ENCODE results near the gene MAPKAP1.

The MAPKAP1 gene

DNA sequence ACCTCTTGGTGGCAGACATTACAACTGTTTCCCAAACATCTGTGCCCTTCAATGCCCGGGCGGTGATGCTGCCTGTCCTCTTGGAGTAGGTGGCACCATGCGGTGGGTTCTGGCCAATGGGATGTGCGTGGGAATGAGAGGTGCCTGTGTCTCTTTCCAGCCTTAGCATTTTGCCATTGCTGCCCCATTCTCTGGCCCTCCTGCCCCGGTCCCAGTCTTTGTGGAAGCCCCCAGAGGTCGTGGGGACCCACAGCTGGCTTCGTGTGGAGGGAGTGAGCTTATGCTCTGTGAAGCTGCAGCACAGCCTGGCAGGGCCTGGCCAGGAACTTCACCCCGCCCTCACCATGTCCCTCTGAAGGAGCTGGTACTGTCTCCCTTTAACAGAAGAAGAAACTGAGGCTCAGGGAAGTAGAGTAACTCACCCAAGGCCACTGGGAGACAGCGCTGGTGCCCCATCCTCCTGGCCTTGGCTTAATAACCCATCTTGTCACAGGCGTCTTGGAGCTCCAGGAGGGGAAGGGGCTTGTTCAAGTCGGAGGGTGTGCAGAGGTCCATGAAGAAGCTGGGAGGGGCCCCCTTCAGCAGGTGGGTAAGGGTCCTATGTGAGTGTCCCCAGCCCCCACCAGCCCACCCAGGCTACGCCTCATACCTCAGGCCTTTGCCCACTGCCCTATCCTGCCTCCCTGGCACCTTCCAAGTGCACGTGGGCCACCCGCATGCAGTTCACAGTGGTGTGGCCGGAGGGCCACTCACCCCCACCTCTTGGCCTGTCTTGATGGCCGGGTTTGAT lies 271.8 kb downstream of the MAPKAP1 start:
- H3K4me1 ChIP-seq (ENCODE audit: control insufficient read depth, low read depth, low read length), result no peaks in the 10 kb centered on the region
- no peaks in the 10 kb centered on the region for H3K27me3 ChIP-seq (ENCODE audit: control insufficient read depth, insufficient read depth, low read length)
- H3K4me3 ChIP-seq (ENCODE audit: low read length), result no peak overlapping the region
- H3K9me3 ChIP-seq (ENCODE audit: control insufficient read depth, low read depth, low read length), result no peaks in the 10 kb centered on the region
- no peak overlapping the region for H3K27ac ChIP-seq (ENCODE audit: low read length)
- no peak overlapping the region for H3K9ac ChIP-seq (ENCODE audit: low read length)
- H3K36me3 ChIP-seq (ENCODE audit: control insufficient read depth, low read depth, low read length), result no peaks in the 10 kb centered on the region

DNA sequence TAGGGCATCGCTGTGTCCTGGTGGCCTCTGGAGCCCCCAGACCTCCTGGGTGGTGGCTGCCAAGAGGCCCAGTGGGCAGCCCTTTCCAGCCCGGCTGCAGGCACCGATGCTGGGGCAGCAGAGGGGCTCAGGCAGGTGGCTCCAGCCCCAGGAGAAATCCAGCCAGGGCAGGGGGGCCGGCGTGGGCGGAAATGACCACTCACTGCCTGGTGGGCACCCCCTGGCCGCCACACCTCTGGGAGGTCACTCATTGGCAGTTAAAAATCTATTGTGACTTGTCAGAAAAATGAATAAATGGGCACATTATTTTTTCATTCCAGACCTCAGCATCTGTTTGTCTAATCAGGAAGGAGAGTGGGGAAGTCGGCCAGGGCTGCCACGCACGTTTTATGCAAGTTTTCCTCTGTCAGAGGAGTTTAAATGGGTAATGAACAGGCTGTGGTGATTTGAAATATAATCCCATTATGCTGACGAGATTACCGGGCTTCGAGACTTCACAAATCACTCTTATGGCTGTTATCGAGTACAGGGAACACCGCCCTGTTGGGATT lies 273.5 kb downstream of the MAPKAP1 start:
- no peaks in the 10 kb centered on the region for H3K4me1 ChIP-seq (ENCODE audit: control insufficient read depth, low read depth, low read length)
- no peaks in the 10 kb centered on the region for H3K9me3 ChIP-seq (ENCODE audit: control insufficient read depth, low read depth, low read length)
- no peak overlapping the region for H3K27ac ChIP-seq (ENCODE audit: low read length)
- H3K9ac ChIP-seq (ENCODE audit: low read length), result no peak overlapping the region
- H3K4me3 ChIP-seq (ENCODE audit: low read length), result no peak overlapping the region
- no peaks in the 10 kb centered on the region for H3K27me3 ChIP-seq (ENCODE audit: control insufficient read depth, insufficient read depth, low read length)
- no peaks in the 10 kb centered on the region for H3K36me3 ChIP-seq (ENCODE audit: control insufficient read depth, low read depth, low read length)

DNA sequence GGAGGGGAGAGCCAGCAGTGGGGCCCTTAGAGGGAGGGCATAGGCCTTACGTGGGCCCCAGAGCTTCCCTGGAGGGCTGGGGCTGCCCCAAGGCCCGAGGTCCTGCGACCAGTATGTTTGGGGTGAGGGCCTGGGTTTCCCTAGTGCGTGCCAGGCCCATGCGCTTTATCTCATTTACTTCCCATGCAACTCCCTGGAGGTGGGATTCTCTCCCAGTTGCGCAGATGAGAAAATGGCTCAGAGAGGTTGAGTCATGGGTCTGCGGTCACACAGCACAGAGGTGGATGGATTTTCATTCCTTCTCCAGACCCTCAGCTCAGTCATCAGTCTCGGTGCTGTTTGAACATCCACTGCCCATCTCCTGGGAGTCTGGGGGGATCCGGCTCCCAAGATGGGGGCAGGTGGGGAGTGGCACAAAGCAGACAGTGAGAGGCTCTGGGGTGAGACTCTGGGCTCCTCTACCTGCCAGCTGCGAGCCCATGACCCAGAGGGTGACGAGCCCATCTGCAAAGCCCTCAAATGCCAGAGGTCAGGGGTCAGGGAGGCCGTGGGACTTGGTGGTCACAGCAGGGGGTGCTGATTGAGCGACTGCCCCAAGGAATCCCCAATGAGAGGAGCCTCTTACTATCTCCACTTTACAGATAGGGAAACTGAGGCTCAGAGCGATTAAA lies 274.2 kb downstream of the MAPKAP1 start:
- no peaks in the 10 kb centered on the region for H3K4me1 ChIP-seq (ENCODE audit: control insufficient read depth, low read depth, low read length)
- no peak overlapping the region for H3K27ac ChIP-seq (ENCODE audit: low read length)
- H3K27me3 ChIP-seq (ENCODE audit: control insufficient read depth, insufficient read depth, low read length), result no peaks in the 10 kb centered on the region
- no peaks in the 10 kb centered on the region for H3K9me3 ChIP-seq (ENCODE audit: control insufficient read depth, low read depth, low read length)
- H3K9ac ChIP-seq (ENCODE audit: low read length), result no peak overlapping the region
- no peak overlapping the region for H3K4me3 ChIP-seq (ENCODE audit: low read length)
- H3K36me3 ChIP-seq (ENCODE audit: control insufficient read depth, low read depth, low read length), result no peaks in the 10 kb centered on the region

DNA sequence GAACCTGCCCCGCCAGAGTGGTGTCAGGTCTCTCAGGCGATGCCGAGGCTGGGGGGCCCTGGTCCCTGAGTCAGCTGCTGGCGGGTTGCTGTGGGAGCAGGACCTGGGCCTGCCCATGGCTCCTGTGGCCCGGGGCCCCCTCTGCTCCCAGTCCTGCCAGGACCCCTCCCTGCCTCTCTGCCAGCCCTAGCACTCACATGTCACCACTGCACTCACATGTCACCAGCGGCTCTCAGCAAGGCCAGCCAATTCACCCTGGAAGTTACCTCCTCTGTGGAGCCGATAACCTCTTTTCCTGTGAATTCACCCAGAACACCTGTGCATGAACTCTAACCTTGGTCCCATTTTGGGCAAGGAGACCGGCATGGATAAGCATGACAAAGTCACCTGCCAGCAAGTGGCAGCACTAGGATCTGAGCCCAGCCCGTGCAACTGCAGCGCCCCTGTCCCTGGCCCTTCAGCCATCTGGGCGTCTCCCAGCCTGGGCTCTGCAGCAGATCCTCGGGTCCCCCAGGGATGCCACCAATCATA lies 275.2 kb downstream of the MAPKAP1 start:
- Histone ChIP-seq H3K27ac (ENCODE audit: low read length) (no peak overlapping the region), H3K27me3 (ENCODE audit: control insufficient read depth, insufficient read depth, low read length) (no peaks in the 10 kb centered on the region), H3K36me3 (ENCODE audit: control insufficient read depth, low read depth, low read length) (no peaks in the 10 kb centered on the region), H3K4me3 (ENCODE audit: low read length) (no peak overlapping the region), H3K4me1 (ENCODE audit: control insufficient read depth, low read depth, low read length) (no peaks in the 10 kb centered on the region), H3K9ac (ENCODE audit: low read length) (no peak overlapping the region), H3K9me3 (ENCODE audit: control insufficient read depth, low read depth, low read length) (no peaks in the 10 kb centered on the region)

DNA sequence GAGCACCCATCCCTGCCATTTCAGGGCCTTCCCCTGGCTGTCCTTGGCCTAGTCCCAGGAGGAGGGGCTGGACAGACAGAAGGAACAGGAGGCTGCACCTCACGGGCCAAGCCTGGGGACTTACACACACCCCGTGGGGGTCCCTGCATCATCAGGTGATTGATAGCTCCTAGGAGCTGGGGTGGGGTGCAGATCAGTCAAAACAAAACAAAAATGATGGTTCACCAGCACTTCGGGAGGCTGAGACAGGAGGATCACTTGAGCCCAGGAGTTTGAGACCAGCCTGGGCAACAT lies 276.0 kb downstream of the MAPKAP1 start:
- Histone ChIP-seq H3K4me3 (ENCODE audit: low read length) (no peak overlapping the region), H3K4me1 (ENCODE audit: control insufficient read depth, low read depth, low read length) (no peaks in the 10 kb centered on the region), H3K9me3 (ENCODE audit: control insufficient read depth, low read depth, low read length) (no peaks in the 10 kb centered on the region), H3K36me3 (ENCODE audit: control insufficient read depth, low read depth, low read length) (no peaks in the 10 kb centered on the region), H3K9ac (ENCODE audit: low read length) (no peak overlapping the region), H3K27me3 (ENCODE audit: control insufficient read depth, insufficient read depth, low read length) (no peaks in the 10 kb centered on the region), H3K27ac (ENCODE audit: low read length) (no peak overlapping the region)

DNA sequence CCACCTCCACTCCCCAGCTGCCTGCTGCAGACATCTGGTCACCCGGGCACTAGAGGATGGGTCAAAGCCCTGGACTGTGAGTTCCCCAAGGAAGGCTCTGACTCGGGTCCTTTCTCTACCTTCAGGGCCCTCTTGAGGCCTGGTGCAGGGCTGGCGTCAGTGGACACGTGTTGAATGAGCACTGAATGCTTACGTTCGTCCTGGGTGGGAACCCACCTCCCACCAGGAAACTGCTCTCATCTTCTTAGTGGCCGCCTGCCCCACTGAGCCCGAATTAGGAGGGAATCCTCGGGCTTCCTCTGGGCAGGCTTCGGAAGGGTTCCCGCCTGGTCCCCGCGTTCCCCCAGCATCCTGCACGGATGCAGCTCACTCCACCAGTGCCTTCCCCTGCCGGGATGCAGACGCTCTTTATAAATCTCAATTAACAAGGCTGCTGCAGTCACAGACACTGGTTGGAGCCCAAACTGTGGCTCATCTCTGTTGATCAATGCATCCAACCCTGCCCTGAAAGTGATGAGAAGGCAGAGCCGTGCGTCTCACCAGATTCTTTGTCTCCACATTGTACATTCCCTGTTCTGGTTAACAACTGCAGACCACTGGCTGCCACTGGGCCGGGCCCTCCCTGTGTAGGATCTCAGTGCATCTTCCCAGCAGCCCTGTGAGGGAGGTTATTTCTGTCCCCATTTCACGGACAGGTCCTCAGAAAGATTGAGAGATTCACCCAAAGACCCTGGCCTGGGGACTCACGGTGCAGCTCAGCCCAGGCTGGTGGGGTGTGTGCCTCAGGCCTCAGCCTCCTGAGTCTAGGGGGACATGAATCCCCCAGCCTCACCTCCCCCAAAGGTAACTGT lies 276.6 kb downstream of the MAPKAP1 start:
- Histone ChIP-seq H3K27ac (ENCODE audit: low read length) (no peak overlapping the region), H3K9ac (ENCODE audit: low read length) (no peak overlapping the region), H3K36me3 (ENCODE audit: control insufficient read depth, low read depth, low read length) (no peaks in the 10 kb centered on the region), H3K4me3 (ENCODE audit: low read length) (no peak overlapping the region), H3K4me1 (ENCODE audit: control insufficient read depth, low read depth, low read length) (no peaks in the 10 kb centered on the region), H3K27me3 (ENCODE audit: control insufficient read depth, insufficient read depth, low read length) (no peaks in the 10 kb centered on the region), H3K9me3 (ENCODE audit: control insufficient read depth, low read depth, low read length) (no peaks in the 10 kb centered on the region)

DNA sequence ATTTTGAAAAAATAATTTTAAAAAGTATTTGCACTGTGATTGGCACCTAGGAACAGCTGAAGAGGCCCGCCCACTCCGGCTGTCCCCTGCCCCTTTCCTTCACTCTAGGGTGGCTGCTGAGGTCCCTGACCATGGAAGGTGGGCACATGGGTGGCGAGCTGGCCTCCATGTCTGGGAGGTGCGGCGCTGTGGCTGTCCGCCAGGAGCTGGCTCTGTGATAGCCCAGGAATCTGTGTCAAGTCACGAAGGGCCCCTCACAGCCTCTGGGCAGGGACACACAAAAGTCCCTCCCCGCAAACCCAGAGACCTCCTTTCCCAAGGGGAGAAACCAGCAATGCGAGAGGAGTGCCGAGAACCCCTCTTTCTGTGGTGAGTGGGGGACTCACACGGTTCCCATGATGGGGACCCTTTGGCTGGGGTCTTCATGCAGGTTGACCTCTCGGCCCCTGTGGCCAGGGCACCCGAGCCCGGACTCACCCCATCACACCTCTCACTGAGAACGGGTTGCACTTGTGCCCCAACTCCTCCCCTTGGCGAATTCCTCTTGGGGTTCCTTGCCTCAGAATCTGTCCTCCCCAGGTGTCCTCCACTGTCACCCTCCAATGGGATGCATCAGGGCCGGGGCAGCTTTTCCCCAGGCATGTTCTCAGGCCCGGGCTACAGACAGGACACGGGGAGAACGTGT lies 277.4 kb downstream of the MAPKAP1 start:
- H3K4me1 ChIP-seq (ENCODE audit: control insufficient read depth, low read depth, low read length), result no peaks in the 10 kb centered on the region
- no peak overlapping the region for H3K9ac ChIP-seq (ENCODE audit: low read length)
- no peak overlapping the region for H3K27ac ChIP-seq (ENCODE audit: low read length)
- no peak overlapping the region for H3K4me3 ChIP-seq (ENCODE audit: low read length)
- no peaks in the 10 kb centered on the region for H3K9me3 ChIP-seq (ENCODE audit: control insufficient read depth, low read depth, low read length)
- no peaks in the 10 kb centered on the region for H3K27me3 ChIP-seq (ENCODE audit: control insufficient read depth, insufficient read depth, low read length)
- no peaks in the 10 kb centered on the region for H3K36me3 ChIP-seq (ENCODE audit: control insufficient read depth, low read depth, low read length)

DNA sequence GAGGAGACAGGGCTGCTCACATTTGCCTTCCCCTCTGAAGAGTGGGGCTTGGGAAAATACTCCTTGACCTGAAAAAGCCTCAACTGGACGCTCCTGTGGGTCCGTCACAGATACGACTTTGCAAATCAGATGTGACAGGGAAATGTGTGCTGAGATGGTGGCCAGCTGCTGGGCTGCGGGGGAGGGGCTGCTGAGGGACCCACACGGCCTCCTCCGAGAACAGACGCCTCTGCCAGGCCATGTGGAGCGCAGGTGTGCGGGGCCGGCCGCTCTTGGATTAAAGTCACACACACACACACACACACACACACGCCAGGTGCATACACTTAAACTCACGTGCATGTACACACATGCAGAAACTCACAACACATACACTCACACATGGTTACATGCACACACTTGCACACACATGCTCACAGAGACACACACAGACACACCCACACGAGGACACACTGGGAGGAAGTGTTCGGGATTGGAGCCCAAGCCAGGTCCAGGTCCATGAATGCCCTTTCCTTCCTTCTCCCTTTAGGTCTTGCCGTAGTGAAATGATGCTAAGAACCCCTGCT lies 278.0 kb downstream of the MAPKAP1 start:
- Histone ChIP-seq H3K27ac (ENCODE audit: low read length) (no peak overlapping the region), H3K9ac (ENCODE audit: low read length) (no peak overlapping the region)

DNA sequence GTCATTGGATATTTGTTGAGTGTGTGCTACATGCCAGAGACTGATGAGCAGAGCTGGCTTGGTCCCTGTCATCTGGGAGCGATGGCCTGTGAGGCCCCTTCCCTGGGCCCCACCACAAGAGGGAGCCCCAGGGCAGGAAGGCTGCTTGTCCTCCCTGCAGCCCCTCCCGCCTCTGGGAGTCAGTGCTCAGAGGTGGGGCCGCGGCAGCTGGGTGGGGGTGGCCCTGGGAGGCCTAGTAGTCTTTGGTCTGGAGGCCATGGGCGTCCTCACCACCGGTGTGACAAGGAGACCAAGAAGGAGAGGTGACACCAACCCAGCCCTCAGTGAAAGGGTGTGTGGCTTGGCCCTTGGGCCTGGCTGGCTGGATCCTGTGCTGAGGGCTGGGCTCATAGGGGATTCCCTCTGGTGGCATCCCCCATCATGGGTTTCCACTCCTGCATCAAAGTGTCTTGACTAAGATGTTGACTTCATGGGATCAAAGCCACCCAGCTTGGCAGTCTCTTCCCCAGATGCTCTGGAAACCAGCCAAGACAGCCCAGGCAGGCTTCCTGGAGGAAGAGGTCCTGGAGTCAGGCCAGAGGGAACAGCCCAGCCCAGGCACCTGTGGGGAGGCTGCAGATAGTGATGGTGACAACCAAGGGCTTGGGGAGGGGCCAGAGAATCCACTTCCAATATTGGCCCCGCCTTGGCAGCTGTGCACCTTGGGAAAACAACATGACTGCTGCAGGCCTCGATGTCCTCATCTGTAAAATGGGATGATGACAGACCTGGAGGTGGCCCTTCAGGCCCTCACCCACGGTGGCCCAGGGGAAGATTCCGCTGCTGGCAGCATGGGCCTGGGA lies 278.7 kb downstream of the MAPKAP1 start:
- Histone ChIP-seq H3K4me1 (ENCODE audit: control insufficient read depth, low read depth, low read length) (no peaks in the 10 kb centered on the region), H3K9me3 (ENCODE audit: control insufficient read depth, low read depth, low read length) (no peaks in the 10 kb centered on the region), H3K36me3 (ENCODE audit: control insufficient read depth, low read depth, low read length) (no peaks in the 10 kb centered on the region), H3K27ac (ENCODE audit: low read length) (no peak overlapping the region), H3K4me3 (ENCODE audit: low read length) (no peak overlapping the region), H3K27me3 (ENCODE audit: control insufficient read depth, insufficient read depth, low read length) (no peaks in the 10 kb centered on the region), H3K9ac (ENCODE audit: low read length) (no peak overlapping the region)

More for the DNA sequence above, 278.0 kb downstream of the MAPKAP1 start:
- no peak overlapping the region for H3K4me3 ChIP-seq (ENCODE audit: low read length)
- no peaks in the 10 kb centered on the region for H3K9me3 ChIP-seq (ENCODE audit: control insufficient read depth, low read depth, low read length)
- no peaks in the 10 kb centered on the region for H3K36me3 ChIP-seq (ENCODE audit: control insufficient read depth, low read depth, low read length)
- H3K4me1 ChIP-seq (ENCODE audit: control insufficient read depth, low read depth, low read length), result no peaks in the 10 kb centered on the region
- no peaks in the 10 kb centered on the region for H3K27me3 ChIP-seq (ENCODE audit: control insufficient read depth, insufficient read depth, low read length)

DNA sequence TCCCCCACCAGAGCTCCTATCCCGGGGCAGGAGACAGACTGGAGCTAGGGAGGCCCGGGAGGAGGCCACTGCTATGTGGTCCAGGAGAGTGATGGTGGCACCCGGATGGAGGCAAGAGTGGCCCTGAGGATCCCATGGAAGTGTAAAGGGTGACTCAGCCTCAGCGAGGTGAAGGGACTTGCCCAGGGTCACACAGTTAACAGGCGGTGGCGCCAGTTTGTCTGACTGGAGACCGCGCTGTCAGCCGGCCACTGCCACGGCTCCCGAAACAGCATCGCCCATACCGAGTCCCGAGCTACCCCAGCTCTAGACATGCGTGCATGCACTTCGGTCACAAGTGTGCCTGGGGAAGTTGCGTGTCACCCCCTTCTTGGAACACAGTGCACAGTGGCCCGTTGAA lies 279.5 kb downstream of the MAPKAP1 start:
- Histone ChIP-seq H3K4me1 (ENCODE audit: control insufficient read depth, low read depth, low read length) (no peaks in the 10 kb centered on the region), H3K4me3 (ENCODE audit: low read length) (no peak overlapping the region), H3K27me3 (ENCODE audit: control insufficient read depth, insufficient read depth, low read length) (no peaks in the 10 kb centered on the region), H3K9ac (ENCODE audit: low read length) (no peak overlapping the region), H3K27ac (ENCODE audit: low read length) (no peak overlapping the region), H3K9me3 (ENCODE audit: control insufficient read depth, low read depth, low read length) (no peaks in the 10 kb centered on the region), H3K36me3 (ENCODE audit: control insufficient read depth, low read depth, low read length) (no peaks in the 10 kb centered on the region)

All from iPS-18a (cell line).